SK-N-SH (cell line): ENCODE data around the gene ZNF106. TPM values are rescaled to one million over a fixed set of nuclear protein-coding genes. Genes with fewer than 3 reads are reported as not detected.

Source experiments
- CTCF ChIA-PET: fragments of 300-600, 350-600 bp; formaldehyde crosslinking; extraction: SDS; loops from one replicate; lab custom pipeline; 2021; lab: Yijun Ruan, JAX
- POLR2A ChIA-PET: fragments of 350-600 bp; sonication (Branson Sonifier 250); formaldehyde crosslinking; extraction: SDS; loops from one replicate; lab custom pipeline; 2020; ENCODE audit warnings: antibody characterized with exemption, inconsistent platforms; lab: Yijun Ruan, JAX
- DNase-seq: peaks from one replicate; pipeline ENCODE4 v3.0.0; 2012
- H2AFZ ChIP-seq: fragments of 200-600 bp; sonication (generic); 2 replicates; pipeline ENCODE4 v1.8.1; 2016; ENCODE audit warnings: antibody characterized with exemption, mild to moderate bottlenecking, low read depth
- H3F3A ChIP-seq: fragments of 200-600 bp; sonication (generic); replicated peaks from 2 replicates; pipeline ENCODE3; 2016; ENCODE audit warnings: antibody characterized with exemption, mild to moderate bottlenecking; ENCODE audit not compliant: insufficient read depth
- H3K27ac ChIP-seq, 2 experiments: fragments of 200-500 bp in 1 of 2; fragments of 200-600 bp in 1 of 2; sonication (Bioruptor generic) in 1 of 2; sonication (generic), shearing (Covaris generic) in 1 of 2; 2 replicates each; pipeline versions ENCODE4 v1.5.1 to v1.6.1; 2014 to 2016; ENCODE audit warnings: low read depth in 2 of 2, inconsistent platforms in 1 of 2, low read length in 1 of 2, mild to moderate bottlenecking in 1 of 2, mixed read lengths in 1 of 2
- H3K27me3 ChIP-seq: fragments of 200-600 bp; sonication (generic), shearing (Covaris generic); 2 replicates; pipeline ENCODE4 v1.6.1; 2016; ENCODE audit warnings: mixed run types; ENCODE audit not compliant: insufficient read depth
- H3K36me3 ChIP-seq, 2 experiments: fragments of 200-500 bp in 1 of 2; fragments of 200-600 bp in 1 of 2; sonication (Bioruptor generic) in 1 of 2; sonication (generic) in 1 of 2; replicated peaks in 1 of 2; 2 replicates each; pipeline versions ENCODE3 to v1.5.1; 2014 to 2016; ENCODE audit warnings: low read length in 1 of 2, mild to moderate bottlenecking in 1 of 2; ENCODE audit not compliant: insufficient read depth in 2 of 2, control insufficient read depth in 1 of 2
- H3K4me1 ChIP-seq, 2 experiments: fragments of 200-500 bp in 1 of 2; fragments of 200-600 bp in 1 of 2; sonication (Bioruptor generic) in 1 of 2; sonication (generic), shearing (Covaris generic) in 1 of 2; 2 replicates each; pipeline versions ENCODE4 v1.5.1 to v1.6.1; 2014 to 2016; ENCODE audit warnings: low read depth in 1 of 2, low read length in 1 of 2, mixed run types in 1 of 2; ENCODE audit not compliant: insufficient read depth in 2 of 2, control insufficient read depth in 1 of 2
- H3K4me2 ChIP-seq: fragments of 200-600 bp; sonication (generic), shearing (Covaris generic); 2 replicates; pipeline ENCODE4 v1.6.1; 2017; ENCODE audit warnings: mixed run types
- H3K4me3 ChIP-seq, 2 experiments: fragments of 200-500 bp in 1 of 2; fragments of 200-600 bp in 1 of 2; sonication (Bioruptor generic) in 1 of 2; sonication (generic), shearing (Covaris generic) in 1 of 2; 2 replicates each; pipeline versions ENCODE4 v1.5.1 to v1.8.1; 2014 to 2016; ENCODE audit warnings: low read depth in 2 of 2, inconsistent platforms in 1 of 2, low read length in 1 of 2, mild to moderate bottlenecking in 1 of 2, mixed read lengths in 1 of 2, moderate library complexity in 1 of 2
- H3K79me2 ChIP-seq: fragments of 200-600 bp; sonication (generic); 2 replicates; pipeline ENCODE4 v1.8.1; 2017; ENCODE audit warnings: mild to moderate bottlenecking; ENCODE audit not compliant: insufficient read depth
- H3K9ac ChIP-seq: fragments of 200-600 bp; sonication (generic); 2 replicates; pipeline ENCODE4 v1.6.1; 2017; ENCODE audit warnings: mixed run types
- H3K9me2 ChIP-seq: fragments of 200-600 bp; sonication (generic); 2 replicates; pipeline ENCODE4 v1.6.1; 2017; ENCODE audit warnings: mixed run types
- H3K9me3 ChIP-seq: fragments of 200-600 bp; sonication (generic); 2 replicates; pipeline ENCODE4 v1.6.1; 2017; ENCODE audit warnings: mixed run types, mild to moderate bottlenecking, moderate library complexity
- H4K20me1 ChIP-seq: fragments of 200-600 bp; sonication (generic); 2 replicates; pipeline ENCODE4 v1.6.1; 2017; ENCODE audit warnings: mild to moderate bottlenecking, mixed run types; ENCODE audit not compliant: insufficient read depth
- CHD2 ChIP-seq: fragments of 150-350 bp; IDR thresholded peaks from 2 replicates; pipeline ENCODE4 v1.6.1; 2018; ENCODE audit warnings: low read length; ENCODE audit not compliant: partially characterized antibody
- ELF1 ChIP-seq: IDR thresholded peaks from 2 replicates; pipeline ENCODE4 v1.4.0; 2012
- FOXJ3 ChIP-seq: sonication (generic); formaldehyde crosslinking; IDR thresholded peaks from 2 replicates; pipeline ENCODE4 v1.5.1; 2020; ENCODE audit warnings: mild to moderate bottlenecking, missing genetic modification reagents
- MXI1 ChIP-seq: IDR thresholded peaks from 2 replicates; pipeline ENCODE4 v1.6.1; 2012; ENCODE audit warnings: mild to moderate bottlenecking, low read depth, low read length, improper control_type of control experiment
- NRF1 ChIP-seq: IDR thresholded peaks from 2 replicates; pipeline ENCODE4 v1.6.1; 2012; ENCODE audit warnings: low read depth, mild to moderate bottlenecking, low read length
- POLR2AphosphoS5 ChIP-seq: IDR thresholded peaks from 2 replicates; pipeline ENCODE4 v1.6.1; 2012; ENCODE audit warnings: low read depth, low read length
- RCOR1 ChIP-seq: fragments of 150-350 bp; IDR thresholded peaks from 2 replicates; pipeline ENCODE4 v1.6.1; 2017; ENCODE audit warnings: antibody characterized with exemption, low read length
- RFX5 ChIP-seq: IDR thresholded peaks from 2 replicates; pipeline ENCODE4 v1.6.1; 2012; ENCODE audit warnings: mild to moderate bottlenecking, improper control_type of control experiment, low read length
- TAF1 ChIP-seq: IDR thresholded peaks from 2 replicates; pipeline ENCODE4 v1.6.1; 2012; ENCODE audit warnings: low read depth, mild to moderate bottlenecking, low read length, moderate library complexity, borderline replicate concordance
- WGBS: methylation state at CpG from one replicate; pipeline ENCODE4 v1.1.6; 2017; ENCODE audit warnings: low lambda C conversion rate; 5-methylcytosine and 5-hydroxymethylcytosine counted together
- polyA plus RNA-seq, 3 experiments: library from polyadenylated mRNA; depleted of rRNA; stranded (reverse); fragments of >200 nt; gene quantifications; 2 replicates each; pipeline ENCODE4 v1.2.3, GENCODE V29; 2012
- TF ChIP-seq, protein P1 (sequence below): fragments of 200-600 bp; sonication (generic); IDR thresholded peaks from 2 replicates; pipeline ENCODE4 v1.6.1; 2017; ENCODE audit warnings: antibody characterized with exemption, mild to moderate bottlenecking, moderate library complexity
- TF ChIP-seq, protein P2 (sequence below): fragments of 150-350 bp; IDR thresholded peaks from 2 replicates; pipeline ENCODE4 v1.6.1; 2016; ENCODE audit warnings: mild to moderate bottlenecking, low read depth, low read length
- TF ChIP-seq, protein P3 (sequence below): IDR thresholded peaks from 2 replicates; pipeline ENCODE4 v1.4.0; 2012; ENCODE audit warnings: low read depth
- TF ChIP-seq, protein P4 (sequence below): IDR thresholded peaks from 2 replicates; pipeline ENCODE4 v1.6.1; 2012; ENCODE audit warnings: mild to moderate bottlenecking, low read depth, low read length, moderate library complexity
- TF ChIP-seq, protein P5 (sequence below): fragments of 150-350 bp; IDR thresholded peaks from 2 replicates; pipeline ENCODE4 v1.6.1; 2017; ENCODE audit warnings: antibody characterized with exemption, low read length, low read depth, borderline replicate concordance
- TF ChIP-seq, protein P6 (sequence below): IDR thresholded peaks from 2 replicates; pipeline ENCODE4 v1.4.0; 2012; ENCODE audit warnings: low read depth, borderline replicate concordance

ZNF106 gene
- polyA plus RNA-seq, 1 of the 3 experiments (the other 2 are of a cell fraction): 8.9 TPM

DNA sequence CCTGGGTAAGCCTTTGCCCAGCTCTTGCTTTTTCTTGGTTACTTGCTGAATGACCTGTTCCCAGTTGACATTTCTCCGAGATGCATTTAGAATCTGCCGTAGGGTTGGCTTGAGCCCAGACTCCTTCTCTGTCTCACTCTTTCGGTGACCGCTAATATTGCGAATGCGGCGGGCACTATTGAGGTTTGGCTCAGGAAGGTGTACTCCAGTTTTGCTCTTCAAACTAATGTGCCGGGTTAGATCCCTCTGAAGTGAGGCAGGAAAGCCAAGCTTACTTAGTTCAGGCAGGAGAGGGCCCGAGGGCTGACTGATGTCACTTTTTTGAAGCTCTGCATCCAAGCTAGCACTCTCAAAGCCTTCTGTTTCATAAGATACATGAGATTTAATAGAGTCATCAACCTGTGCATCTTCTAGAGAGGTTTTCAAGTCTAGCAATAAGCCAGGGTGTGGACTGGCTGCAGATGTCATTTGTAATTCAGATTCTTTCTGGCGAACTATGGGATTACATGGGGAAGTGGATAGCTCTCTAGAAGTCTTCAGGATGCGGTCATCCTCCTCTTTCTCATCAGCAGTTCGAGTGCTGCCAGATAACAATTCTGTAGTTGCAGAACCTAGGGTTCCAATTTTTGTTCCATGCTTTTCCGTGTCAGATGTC is 41.0 kb downstream of the ZNF106 start:
- Histone ChIP-seq H3K27ac (no peak overlapping the region), H3K4me3 (no peak overlapping the region), H3F3A (peaks cover 8% of the 10 kb centered on the region), H3K4me2 (no peak overlapping the region), H3K36me3 (peaks cover 58 to 65% of the 10 kb centered on the region in 2 experiments), H3K9me3 (no peaks in the 10 kb centered on the region), H3K9me2 (no peaks in the 10 kb centered on the region), H4K20me1 (no peaks in the 10 kb centered on the region), H3K4me1 (no peaks in the 10 kb centered on the region), H2AFZ (no peak overlapping the region), H3K27me3 (no peaks in the 10 kb centered on the region), H3K79me2 (no peaks in the 10 kb centered on the region), H3K9ac (no peak overlapping the region)
- CTCF ChIA-PET: no interaction called here
- 96% methylated on average over 13 of the region's 13 CpGs for WGBS
- TF ChIP-seq, protein P1, sequence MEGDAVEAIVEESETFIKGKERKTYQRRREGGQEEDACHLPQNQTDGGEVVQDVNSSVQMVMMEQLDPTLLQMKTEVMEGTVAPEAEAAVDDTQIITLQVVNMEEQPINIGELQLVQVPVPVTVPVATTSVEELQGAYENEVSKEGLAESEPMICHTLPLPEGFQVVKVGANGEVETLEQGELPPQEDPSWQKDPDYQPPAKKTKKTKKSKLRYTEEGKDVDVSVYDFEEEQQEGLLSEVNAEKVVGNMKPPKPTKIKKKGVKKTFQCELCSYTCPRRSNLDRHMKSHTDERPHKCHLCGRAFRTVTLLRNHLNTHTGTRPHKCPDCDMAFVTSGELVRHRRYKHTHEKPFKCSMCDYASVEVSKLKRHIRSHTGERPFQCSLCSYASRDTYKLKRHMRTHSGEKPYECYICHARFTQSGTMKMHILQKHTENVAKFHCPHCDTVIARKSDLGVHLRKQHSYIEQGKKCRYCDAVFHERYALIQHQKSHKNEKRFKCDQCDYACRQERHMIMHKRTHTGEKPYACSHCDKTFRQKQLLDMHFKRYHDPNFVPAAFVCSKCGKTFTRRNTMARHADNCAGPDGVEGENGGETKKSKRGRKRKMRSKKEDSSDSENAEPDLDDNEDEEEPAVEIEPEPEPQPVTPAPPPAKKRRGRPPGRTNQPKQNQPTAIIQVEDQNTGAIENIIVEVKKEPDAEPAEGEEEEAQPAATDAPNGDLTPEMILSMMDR: no peak
- TF ChIP-seq ELF1: no peak
- TF ChIP-seq, protein P2, sequence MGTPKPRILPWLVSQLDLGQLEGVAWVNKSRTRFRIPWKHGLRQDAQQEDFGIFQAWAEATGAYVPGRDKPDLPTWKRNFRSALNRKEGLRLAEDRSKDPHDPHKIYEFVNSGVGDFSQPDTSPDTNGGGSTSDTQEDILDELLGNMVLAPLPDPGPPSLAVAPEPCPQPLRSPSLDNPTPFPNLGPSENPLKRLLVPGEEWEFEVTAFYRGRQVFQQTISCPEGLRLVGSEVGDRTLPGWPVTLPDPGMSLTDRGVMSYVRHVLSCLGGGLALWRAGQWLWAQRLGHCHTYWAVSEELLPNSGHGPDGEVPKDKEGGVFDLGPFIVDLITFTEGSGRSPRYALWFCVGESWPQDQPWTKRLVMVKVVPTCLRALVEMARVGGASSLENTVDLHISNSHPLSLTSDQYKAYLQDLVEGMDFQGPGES: no peak
- TF ChIP-seq, protein P3, sequence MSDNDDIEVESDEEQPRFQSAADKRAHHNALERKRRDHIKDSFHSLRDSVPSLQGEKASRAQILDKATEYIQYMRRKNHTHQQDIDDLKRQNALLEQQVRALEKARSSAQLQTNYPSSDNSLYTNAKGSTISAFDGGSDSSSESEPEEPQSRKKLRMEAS: no peak
- no peak for TF ChIP-seq TAF1
- no peak for TF ChIP-seq POLR2AphosphoS5
- TF ChIP-seq MXI1: no peak
- no peak for TF ChIP-seq RCOR1
- no peak for TF ChIP-seq NRF1
- POLR2A ChIA-PET: no interaction called here
- DNase-seq: no peak

DNA sequence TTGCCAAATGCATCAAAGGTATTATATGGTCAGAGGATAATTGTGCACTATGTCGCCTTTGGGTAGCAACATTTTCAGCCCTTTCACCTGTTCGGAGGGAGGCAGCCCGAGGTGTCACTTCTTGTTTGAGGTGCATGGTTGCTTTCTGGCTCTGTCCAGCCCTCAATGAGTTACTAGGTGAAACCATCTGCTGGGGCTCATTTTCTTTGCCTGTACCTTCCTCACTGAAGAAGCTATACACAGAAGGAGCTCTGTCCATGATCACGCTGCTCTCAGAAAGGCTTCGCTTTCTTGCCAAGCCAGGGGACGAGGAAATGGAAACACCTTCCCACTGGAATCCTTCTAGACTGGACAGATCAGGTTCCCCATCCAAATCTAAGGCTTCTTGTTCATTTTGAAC is 42.7 kb downstream of the ZNF106 start:
- no peak overlapping the region for H3K4me2 ChIP-seq
- H3K27me3 ChIP-seq: no peaks in the 10 kb centered on the region
- H2AFZ ChIP-seq: no peak overlapping the region
- no peaks in the 10 kb centered on the region for H3K9me3 ChIP-seq
- CTCF ChIA-PET: no interaction called here
- no peak overlapping the region for H3K4me3 ChIP-seq
- no peak overlapping the region for H3K9ac ChIP-seq
- H3K79me2 ChIP-seq: no peaks in the 10 kb centered on the region
- TF ChIP-seq MXI1 (no peak), RFX5 (no peak), CHD2 (no peak), POLR2AphosphoS5 (no peak), FOXJ3 (CRISPR knock-in tag) (no peak), ELF1 (no peak)
- TF ChIP-seq, protein P4, sequence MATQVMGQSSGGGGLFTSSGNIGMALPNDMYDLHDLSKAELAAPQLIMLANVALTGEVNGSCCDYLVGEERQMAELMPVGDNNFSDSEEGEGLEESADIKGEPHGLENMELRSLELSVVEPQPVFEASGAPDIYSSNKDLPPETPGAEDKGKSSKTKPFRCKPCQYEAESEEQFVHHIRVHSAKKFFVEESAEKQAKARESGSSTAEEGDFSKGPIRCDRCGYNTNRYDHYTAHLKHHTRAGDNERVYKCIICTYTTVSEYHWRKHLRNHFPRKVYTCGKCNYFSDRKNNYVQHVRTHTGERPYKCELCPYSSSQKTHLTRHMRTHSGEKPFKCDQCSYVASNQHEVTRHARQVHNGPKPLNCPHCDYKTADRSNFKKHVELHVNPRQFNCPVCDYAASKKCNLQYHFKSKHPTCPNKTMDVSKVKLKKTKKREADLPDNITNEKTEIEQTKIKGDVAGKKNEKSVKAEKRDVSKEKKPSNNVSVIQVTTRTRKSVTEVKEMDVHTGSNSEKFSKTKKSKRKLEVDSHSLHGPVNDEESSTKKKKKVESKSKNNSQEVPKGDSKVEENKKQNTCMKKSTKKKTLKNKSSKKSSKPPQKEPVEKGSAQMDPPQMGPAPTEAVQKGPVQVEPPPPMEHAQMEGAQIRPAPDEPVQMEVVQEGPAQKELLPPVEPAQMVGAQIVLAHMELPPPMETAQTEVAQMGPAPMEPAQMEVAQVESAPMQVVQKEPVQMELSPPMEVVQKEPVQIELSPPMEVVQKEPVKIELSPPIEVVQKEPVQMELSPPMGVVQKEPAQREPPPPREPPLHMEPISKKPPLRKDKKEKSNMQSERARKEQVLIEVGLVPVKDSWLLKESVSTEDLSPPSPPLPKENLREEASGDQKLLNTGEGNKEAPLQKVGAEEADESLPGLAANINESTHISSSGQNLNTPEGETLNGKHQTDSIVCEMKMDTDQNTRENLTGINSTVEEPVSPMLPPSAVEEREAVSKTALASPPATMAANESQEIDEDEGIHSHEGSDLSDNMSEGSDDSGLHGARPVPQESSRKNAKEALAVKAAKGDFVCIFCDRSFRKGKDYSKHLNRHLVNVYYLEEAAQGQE: no peak
- TF ChIP-seq, protein P5, sequence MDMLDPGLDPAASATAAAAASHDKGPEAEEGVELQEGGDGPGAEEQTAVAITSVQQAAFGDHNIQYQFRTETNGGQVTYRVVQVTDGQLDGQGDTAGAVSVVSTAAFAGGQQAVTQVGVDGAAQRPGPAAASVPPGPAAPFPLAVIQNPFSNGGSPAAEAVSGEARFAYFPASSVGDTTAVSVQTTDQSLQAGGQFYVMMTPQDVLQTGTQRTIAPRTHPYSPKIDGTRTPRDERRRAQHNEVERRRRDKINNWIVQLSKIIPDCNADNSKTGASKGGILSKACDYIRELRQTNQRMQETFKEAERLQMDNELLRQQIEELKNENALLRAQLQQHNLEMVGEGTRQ: no peak
- TF ChIP-seq, protein P6, sequence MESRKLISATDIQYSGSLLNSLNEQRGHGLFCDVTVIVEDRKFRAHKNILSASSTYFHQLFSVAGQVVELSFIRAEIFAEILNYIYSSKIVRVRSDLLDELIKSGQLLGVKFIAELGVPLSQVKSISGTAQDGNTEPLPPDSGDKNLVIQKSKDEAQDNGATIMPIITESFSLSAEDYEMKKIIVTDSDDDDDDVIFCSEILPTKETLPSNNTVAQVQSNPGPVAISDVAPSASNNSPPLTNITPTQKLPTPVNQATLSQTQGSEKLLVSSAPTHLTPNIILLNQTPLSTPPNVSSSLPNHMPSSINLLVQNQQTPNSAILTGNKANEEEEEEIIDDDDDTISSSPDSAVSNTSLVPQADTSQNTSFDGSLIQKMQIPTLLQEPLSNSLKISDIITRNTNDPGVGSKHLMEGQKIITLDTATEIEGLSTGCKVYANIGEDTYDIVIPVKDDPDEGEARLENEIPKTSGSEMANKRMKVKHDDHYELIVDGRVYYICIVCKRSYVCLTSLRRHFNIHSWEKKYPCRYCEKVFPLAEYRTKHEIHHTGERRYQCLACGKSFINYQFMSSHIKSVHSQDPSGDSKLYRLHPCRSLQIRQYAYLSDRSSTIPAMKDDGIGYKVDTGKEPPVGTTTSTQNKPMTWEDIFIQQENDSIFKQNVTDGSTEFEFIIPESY: no peak
- DNase-seq: no peak
- 97% methylated on average over 6 of the region's 6 CpGs for WGBS
- H3K36me3 ChIP-seq: peaks cover 56 to 72% of the 10 kb centered on the region in 2 experiments
- no peaks in the 10 kb centered on the region for H3K4me1 ChIP-seq
- no peaks in the 10 kb centered on the region for H3F3A ChIP-seq
- no peaks in the 10 kb centered on the region for H3K9me2 ChIP-seq
- H3K27ac ChIP-seq: no peak overlapping the region
- H4K20me1 ChIP-seq: no peaks in the 10 kb centered on the region
- POLR2A ChIA-PET: no interaction called here
